K562 (cell line): ENCODE results near the gene SERPINE1. TPM values are rescaled to one million over a fixed set of nuclear protein-coding genes. Genes with fewer than 3 reads are reported as not detected.

Source experiments
- BRCA1 ChIP-seq, 2 experiments: fragments of 450-650 bp in 1 of 2; sonication (generic) in 1 of 2; formaldehyde crosslinking in 1 of 2; IDR thresholded peaks; 2 replicates each; pipeline versions ENCODE4 v1.5.0 to v1.6.1; 2017 to 2020; ENCODE audit warnings: mild to moderate bottlenecking in 1 of 2, missing genetic modification reagents in 1 of 2
- DIDO1 ChIP-seq: fragments of 450-650 bp; IDR thresholded peaks from 2 replicates; pipeline ENCODE4 v1.6.1; 2016; ENCODE audit warnings: low read depth, missing biosample characterization, missing genetic modification characterization
- HMG20B ChIP-seq: fragments of 250-450 bp; sonication (Bioruptor Pico); IDR thresholded peaks from 2 replicates; pipeline ENCODE4 v1.5.0; 2021; ENCODE audit warnings: mild to moderate bottlenecking
- POLR2A ChIP-seq: fragments of 450-650 bp; conservative IDR thresholded peaks from 2 replicates; pipeline ENCODE4 v1.6.1; 2016
- RBFOX2 ChIP-seq: fragments of 200-400 bp; formaldehyde crosslinking; IDR thresholded peaks from 2 replicates; pipeline ENCODE4 v1.6.1; 2017; ENCODE audit warnings: low read depth, mild to moderate bottlenecking, low read length, moderate library complexity
- ZBTB7A ChIP-seq: IDR thresholded peaks from 2 replicates; pipeline ENCODE4 v1.6.1; 2011; ENCODE audit warnings: low read depth, mild to moderate bottlenecking, low read length, moderate library complexity, borderline replicate concordance; ENCODE audit not compliant: control insufficient read depth
- polyA plus RNA-seq, 8 experiments: library from polyadenylated mRNA; depleted of rRNA in 4 of 8; stranded (reverse) in 5 of 8; unstranded in 3 of 8; fragments of >200 nt; fragmentation: Nextera tagmentation in 2 of 8; fragmentation: Illumina TruSeq in 1 of 8; extraction: Ambion mirVana in 2 of 8; extraction: Trizol in 1 of 8; gene quantifications; 2 replicates each; pipeline versions ENCODE4 v1.2.1 to v1.2.3, GENCODE V29; 2011 to 2014; ENCODE audit warnings: inconsistent platforms in 1 of 8, missing spikeins in 1 of 8
- total RNA-seq, 7 experiments: library from RNA; depleted of rRNA in 6 of 7; stranded (reverse); fragments of >200 nt in 6 of 7; fragmentation: Illumina TruSeq in 2 of 7; extraction: Trizol in 2 of 7; gene quantifications; 2 replicates each; pipeline versions ENCODE4 v1.2.1 to v1.2.3, GENCODE V29; 2011 to 2021; ENCODE audit warnings: low replicate concordance in 1 of 7
- TF ChIP-seq, protein P1 (sequence below): fragments of 150-350 bp; IDR thresholded peaks from 2 replicates; pipeline ENCODE4 v1.6.1; 2014; ENCODE audit warnings: low read depth, mild to moderate bottlenecking, low read length, borderline replicate concordance
- TF ChIP-seq, protein P2 (sequence below): fragments of 450-650 bp; IDR thresholded peaks from 2 replicates; pipeline ENCODE4 v1.7.1; 2018; ENCODE audit warnings: mild to moderate bottlenecking, low read depth; ENCODE audit not compliant: partially characterized antibody
- TF ChIP-seq, protein P3 (sequence below): fragments of 450-650 bp; IDR thresholded peaks from 2 replicates; pipeline ENCODE4 v1.6.1; 2016
- TF ChIP-seq, protein P4 (sequence below), 2 experiments: fragments of 450-650 bp; IDR thresholded peaks; 2 replicates each; pipeline ENCODE4 v1.6.1; 2016; ENCODE audit warnings: mild to moderate bottlenecking in 2 of 2, borderline replicate concordance in 1 of 2, low read depth in 1 of 2, moderate library complexity in 1 of 2

Gene SERPINE1
- total and polyA plus RNA-seq, 9 of the 15 experiments (the other 6 are each of a cell fraction or from before 2014, with no cell fraction given) = 0.22 to 4.8 (median 0.91) TPM

DNA sequence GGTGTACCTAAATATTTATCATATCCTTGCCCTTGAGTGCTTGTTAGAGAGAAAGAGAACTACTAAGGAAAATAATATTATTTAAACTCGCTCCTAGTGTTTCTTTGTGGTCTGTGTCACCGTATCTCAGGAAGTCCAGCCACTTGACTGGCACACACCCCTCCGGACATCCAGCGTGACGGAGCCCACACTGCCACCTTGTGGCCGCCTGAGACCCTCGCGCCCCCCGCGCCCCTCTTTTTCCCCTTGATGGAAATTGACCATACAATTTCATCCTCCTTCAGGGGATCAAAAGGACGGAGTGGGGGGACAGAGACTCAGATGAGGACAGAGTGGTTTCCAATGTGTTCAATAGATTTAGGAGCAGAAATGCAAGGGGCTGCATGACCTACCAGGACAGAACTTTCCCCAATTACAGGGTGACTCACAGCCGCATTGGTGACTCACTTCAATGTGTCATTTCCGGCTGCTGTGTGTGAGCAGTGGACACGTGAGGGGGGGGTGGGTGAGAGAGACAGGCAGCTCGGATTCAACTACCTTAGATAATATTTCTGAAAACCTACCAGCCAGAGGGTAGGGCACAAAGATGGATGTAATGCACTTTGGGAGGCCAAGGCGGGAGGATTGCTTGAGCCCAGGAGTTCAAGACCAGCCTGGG lies 11.4 kb downstream of the SERPINE1 start (continued):
- TF ChIP-seq, protein P1, sequence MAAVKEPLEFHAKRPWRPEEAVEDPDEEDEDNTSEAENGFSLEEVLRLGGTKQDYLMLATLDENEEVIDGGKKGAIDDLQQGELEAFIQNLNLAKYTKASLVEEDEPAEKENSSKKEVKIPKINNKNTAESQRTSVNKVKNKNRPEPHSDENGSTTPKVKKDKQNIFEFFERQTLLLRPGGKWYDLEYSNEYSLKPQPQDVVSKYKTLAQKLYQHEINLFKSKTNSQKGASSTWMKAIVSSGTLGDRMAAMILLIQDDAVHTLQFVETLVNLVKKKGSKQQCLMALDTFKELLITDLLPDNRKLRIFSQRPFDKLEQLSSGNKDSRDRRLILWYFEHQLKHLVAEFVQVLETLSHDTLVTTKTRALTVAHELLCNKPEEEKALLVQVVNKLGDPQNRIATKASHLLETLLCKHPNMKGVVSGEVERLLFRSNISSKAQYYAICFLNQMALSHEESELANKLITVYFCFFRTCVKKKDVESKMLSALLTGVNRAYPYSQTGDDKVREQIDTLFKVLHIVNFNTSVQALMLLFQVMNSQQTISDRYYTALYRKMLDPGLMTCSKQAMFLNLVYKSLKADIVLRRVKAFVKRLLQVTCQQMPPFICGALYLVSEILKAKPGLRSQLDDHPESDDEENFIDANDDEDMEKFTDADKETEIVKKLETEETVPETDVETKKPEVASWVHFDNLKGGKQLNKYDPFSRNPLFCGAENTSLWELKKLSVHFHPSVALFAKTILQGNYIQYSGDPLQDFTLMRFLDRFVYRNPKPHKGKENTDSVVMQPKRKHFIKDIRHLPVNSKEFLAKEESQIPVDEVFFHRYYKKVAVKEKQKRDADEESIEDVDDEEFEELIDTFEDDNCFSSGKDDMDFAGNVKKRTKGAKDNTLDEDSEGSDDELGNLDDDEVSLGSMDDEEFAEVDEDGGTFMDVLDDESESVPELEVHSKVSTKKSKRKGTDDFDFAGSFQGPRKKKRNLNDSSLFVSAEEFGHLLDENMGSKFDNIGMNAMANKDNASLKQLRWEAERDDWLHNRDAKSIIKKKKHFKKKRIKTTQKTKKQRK = no peak
- peak; percentile 83 for TF ChIP-seq POLR2A
- TF ChIP-seq HMG20B = no peak
- no peak for TF ChIP-seq BRCA1 (IDR thresholded peaks at IDR 0.05)
- TF ChIP-seq BRCA1 (CRISPR knock-in tag; IDR thresholded peaks at IDR 0.05) = no peak
- TF ChIP-seq, protein P2, sequence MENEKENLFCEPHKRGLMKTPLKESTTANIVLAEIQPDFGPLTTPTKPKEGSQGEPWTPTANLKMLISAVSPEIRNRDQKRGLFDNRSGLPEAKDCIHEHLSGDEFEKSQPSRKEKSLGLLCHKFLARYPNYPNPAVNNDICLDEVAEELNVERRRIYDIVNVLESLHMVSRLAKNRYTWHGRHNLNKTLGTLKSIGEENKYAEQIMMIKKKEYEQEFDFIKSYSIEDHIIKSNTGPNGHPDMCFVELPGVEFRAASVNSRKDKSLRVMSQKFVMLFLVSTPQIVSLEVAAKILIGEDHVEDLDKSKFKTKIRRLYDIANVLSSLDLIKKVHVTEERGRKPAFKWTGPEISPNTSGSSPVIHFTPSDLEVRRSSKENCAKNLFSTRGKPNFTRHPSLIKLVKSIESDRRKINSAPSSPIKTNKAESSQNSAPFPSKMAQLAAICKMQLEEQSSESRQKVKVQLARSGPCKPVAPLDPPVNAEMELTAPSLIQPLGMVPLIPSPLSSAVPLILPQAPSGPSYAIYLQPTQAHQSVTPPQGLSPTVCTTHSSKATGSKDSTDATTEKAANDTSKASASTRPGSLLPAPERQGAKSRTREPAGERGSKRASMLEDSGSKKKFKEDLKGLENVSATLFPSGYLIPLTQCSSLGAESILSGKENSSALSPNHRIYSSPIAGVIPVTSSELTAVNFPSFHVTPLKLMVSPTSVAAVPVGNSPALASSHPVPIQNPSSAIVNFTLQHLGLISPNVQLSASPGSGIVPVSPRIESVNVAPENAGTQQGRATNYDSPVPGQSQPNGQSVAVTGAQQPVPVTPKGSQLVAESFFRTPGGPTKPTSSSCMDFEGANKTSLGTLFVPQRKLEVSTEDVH = peak; percentile 80
- peak; percentile 74 for TF ChIP-seq RBFOX2
- TF ChIP-seq, protein P3, sequence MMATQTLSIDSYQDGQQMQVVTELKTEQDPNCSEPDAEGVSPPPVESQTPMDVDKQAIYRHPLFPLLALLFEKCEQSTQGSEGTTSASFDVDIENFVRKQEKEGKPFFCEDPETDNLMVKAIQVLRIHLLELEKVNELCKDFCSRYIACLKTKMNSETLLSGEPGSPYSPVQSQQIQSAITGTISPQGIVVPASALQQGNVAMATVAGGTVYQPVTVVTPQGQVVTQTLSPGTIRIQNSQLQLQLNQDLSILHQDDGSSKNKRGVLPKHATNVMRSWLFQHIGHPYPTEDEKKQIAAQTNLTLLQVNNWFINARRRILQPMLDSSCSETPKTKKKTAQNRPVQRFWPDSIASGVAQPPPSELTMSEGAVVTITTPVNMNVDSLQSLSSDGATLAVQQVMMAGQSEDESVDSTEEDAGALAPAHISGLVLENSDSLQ = peak; percentile 88
- TF ChIP-seq DIDO1 (tag) = peak; percentile 84
- TF ChIP-seq ZBTB7A = peak; percentile 100
- TF ChIP-seq, protein P4, sequence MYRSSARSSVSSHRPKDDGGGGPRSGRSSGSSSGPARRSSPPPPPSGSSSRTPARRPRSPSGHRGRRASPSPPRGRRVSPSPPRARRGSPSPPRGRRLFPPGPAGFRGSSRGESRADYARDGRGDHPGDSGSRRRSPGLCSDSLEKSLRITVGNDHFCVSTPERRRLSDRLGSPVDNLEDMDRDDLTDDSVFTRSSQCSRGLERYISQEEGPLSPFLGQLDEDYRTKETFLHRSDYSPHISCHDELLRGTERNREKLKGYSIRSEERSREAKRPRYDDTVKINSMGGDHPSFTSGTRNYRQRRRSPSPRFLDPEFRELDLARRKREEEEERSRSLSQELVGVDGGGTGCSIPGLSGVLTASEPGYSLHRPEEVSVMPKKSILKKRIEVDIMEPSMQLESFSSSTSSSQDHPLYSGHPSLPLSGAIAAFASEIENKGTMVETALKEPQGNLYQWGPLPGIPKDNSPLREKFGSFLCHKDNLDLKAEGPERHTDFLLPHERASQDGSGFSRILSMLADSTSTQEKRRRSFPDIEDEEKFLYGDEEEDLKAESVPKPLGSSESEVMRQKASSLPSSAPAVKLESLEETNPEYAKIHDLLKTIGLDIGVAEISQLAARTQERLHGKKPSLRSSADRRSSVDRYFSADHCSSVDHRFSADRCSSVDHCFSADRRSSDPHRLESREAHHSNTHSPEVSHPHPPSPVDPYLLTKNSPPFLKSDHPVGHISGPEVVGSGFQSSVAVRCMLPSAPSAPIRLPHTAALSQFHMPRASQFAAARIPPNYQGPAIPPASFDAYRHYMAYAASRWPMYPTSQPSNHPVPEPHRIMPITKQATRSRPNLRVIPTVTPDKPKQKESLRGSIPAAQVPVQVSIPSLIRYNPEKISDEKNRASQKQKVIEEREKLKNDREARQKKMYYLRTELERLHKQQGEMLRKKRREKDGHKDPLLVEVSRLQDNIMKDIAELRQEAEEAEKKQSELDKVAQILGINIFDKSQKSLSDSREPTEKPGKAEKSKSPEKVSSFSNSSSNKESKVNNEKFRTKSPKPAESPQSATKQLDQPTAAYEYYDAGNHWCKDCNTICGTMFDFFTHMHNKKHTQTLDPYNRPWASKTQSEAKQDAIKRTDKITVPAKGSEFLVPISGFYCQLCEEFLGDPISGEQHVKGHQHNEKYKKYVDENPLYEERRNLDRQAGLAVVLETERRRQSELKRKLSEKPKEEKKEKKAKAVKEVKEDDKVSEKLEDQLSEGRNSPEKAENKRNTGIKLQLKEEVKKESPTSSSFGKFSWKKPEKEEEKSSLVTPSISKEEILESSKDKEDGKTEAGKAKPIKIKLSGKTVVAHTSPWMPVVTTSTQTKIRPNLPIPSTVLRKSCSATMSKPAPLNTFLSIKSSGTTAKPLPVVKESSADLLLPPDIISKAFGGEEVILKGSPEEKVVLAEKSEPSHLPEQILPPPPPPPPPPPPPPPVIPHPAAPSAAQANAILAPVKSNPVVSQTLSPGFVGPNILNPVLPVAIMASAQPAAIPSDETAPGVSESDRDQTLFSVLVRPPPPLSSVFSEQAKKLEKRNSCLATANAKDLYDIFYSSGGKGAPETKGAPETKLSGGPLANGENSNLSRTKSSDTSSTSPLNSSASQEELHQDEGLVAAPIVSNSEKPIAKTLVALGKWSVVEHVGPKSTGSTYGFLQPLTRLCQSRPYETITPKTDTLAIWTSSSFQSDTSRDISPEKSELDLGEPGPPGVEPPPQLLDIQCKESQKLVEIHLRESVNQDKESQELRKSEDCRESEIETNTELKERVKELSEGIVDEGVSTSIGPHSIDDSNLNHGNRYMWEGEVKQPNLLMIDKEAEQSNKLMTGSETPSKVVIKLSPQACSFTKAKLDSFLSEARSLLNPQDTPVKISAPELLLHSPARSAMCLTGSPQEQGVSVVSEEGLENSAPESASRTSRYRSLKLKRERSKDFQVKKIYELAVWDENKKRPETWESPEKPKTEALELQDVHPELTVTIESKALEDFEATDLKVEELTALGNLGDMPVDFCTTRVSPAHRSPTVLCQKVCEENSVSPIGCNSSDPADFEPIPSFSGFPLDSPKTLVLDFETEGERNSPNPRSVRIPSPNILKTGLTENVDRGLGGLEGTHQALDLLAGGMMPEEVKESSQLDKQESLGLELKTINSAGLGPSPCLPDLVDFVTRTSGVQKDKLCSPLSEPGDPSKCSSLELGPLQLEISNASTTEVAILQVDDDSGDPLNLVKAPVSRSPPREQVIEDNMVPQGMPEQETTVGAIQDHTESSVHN (IDR thresholded peaks at IDR 0.05; ENCODE audit: borderline replicate concordance in 1 of 2, low read depth in 1 of 2) = peak in 1 of 2 experiments; percentile 99; a peak in 2 of 4 replicates
